ENCODE results near the gene RFC2.
"Not testable (repeated sequence)": the region's sequence is repeated elsewhere in the genome, so short reads cannot be mapped to it uniquely, and the experiment has no call there.

Gene RFC2

GRCh38 chr7:74284781-74285259, 30.6 kb upstream of the RFC2 start:
- no peak for DNase-seq (ENCODE audit: low read depth, low spot score)
- H3K4me3 ChIP-seq (ENCODE audit: low read length), result no peak overlapping the region

- H3K4me3 ChIP-seq (ENCODE audit: low read length), result no peak overlapping the region
- no peak for DNase-seq (ENCODE audit: low read depth, low spot score)
Measured at GRCh38 chr7:74283858-74284447, 29.8 kb upstream of the RFC2 start.

GRCh38 chr7:74282748-74283459, 28.7 kb upstream of the RFC2 start:
- no peak overlapping the region for H3K4me3 ChIP-seq (ENCODE audit: low read length)
- no peak for DNase-seq (ENCODE audit: low read depth, low spot score)

- no peak for DNase-seq (ENCODE audit: low read depth, low spot score)
Measured at GRCh38 chr7:74280985-74281384, 26.8 kb upstream of the RFC2 start.

DNA sequence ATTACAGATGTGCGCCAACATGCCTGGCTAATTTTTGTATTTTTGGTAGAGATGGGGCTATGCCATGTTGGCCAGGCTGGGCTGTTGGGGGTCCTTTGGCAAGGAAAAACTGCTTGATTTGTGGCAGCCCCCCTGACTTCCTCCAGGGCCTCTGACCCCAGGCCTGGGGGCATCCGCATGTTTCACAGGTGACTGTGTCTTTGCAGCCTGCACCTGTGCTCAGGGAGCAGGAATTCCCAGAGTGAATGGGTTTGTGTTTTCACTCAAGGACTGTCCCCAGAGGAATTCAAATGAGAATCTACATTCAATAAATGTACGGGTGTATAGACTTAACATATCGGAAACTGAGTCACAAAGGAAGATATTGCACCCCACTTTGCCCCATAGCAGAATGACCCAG, 23.4 kb upstream of the RFC2 start:
- DNase-seq (ENCODE audit: low read depth, low spot score), result no peak
- no peak overlapping the region for H3K4me3 ChIP-seq (ENCODE audit: low read length)

More at GRCh38 chr7:74280985-74281384, 26.8 kb upstream of the RFC2 start:
- H3K4me3 ChIP-seq (ENCODE audit: low read length), result no peak overlapping the region

- no peak overlapping the region for H3K4me3 ChIP-seq (ENCODE audit: low read length)
- no peak for DNase-seq (ENCODE audit: low read depth, low spot score)
Measured at GRCh38 chr7:74275401-74275881, 21.2 kb upstream of the RFC2 start.

GRCh38 chr7:74272305-74273038, 18.3 kb upstream of the RFC2 start:
- no peak overlapping the region for H3K4me3 ChIP-seq (ENCODE audit: low read length)
- DNase-seq (ENCODE audit: low read depth, low spot score), result no peak

DNA sequence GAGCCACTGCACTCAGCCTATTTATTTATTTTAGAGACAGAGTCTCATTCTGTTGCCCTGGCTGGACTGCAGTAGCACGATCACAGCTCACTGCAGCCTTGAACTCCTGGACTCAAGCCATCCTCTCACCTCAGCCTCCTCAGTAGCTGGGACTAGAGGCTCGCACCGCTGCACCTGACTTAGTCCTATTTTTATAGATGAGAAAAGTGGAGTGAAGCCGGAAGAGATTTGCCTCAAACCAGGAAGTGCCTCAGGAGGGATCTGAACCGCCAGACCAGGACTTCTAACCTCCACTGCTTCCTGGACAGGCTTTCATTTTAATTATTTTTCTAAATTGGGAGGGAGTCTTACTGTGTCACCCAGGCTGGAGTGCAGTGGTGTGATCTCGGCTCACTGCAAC, 17.5 kb upstream of the RFC2 start:
- no peak for DNase-seq (ENCODE audit: low read depth, low spot score)
- H3K4me3 ChIP-seq (ENCODE audit: low read length), result no peak overlapping the region

- DNase-seq (ENCODE audit: low read depth, low spot score), result peak; percentile 63
- peak overlapping the region; percentile 52 for H3K4me3 ChIP-seq (ENCODE audit: low read length)
Measured at GRCh38 chr7:74269757-74270277, 15.6 kb upstream of the RFC2 start.

DNA sequence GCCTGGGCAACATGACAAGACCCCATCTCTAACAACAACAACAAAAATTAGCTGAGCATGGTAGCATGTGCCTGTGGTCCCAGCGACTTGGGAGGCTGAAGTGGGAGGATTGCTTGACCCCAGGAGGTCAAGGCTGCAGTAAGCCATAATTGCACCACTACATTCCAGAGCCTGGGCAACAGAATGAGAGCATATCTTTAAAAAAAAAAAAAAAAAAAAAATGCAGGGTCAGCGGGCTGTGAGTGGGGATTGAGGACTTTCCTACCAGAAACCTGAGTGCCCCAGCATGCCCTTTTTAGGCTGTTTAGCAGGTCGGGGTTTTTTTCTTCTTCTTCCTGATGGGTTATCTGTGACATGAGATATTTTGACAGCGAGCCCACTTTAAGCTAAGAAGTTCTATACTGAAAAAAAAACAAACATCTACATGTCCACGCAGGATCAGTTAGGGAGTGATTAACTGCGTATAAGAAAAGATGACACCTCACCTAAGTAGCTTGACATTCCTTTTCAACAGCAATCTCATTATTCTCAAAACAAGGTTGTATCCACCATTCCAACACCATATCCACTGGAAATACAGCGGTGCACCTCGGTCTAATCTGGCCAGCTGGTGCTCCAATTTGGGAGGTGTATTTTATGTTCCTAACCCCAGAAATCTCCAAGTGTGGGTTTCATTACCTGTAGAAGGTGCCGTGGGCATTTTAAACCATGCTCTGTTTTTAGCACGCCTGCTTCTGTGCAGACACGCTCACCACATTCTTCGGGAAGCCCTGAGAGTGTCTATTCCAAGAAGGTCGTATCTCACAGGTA, 13.8 kb upstream of the RFC2 start:
- H3K4me3 ChIP-seq (ENCODE audit: low read length), result no peak overlapping the region
- DNase-seq (ENCODE audit: low read depth, low spot score), result no peak

DNA sequence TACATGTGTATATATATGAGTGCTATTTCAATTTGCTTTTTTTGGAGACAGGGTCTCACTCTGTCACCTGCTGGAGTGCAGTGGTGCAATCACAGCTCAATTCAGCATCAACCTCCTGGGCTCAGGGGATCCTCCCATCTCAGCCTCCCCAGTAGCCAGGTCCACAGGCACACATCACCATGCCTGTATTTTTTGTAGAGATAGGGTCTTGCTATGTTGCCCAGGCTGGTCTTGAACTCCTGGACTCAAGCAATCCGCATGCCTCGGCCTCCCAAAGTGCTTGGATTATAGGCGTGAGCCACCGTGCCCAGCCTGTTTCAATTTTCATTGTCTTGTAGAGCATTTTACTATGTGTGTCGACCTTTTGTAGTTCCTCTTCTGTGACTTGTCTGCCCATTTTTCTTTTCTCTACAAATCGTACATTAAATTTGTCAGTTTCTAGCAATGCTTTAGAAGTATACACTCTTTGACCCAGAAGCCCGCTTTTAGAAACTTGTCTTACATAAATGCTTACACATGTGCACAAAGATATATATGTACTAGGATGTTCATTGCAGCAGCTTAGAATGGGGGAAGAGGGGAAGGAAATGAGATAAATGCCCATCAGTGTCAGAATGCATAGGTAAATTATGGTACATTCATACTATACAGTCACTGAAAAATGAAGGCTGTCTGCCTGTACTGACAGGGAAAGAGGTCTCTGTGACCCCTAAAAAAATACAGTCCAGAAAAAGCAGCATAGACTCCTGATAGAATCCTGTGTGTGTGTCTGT, 12.2 kb upstream of the RFC2 start:
- DNase-seq (ENCODE audit: low read depth, low spot score), result no peak
- H3K4me3 ChIP-seq (ENCODE audit: low read length), result no peak overlapping the region

DNA sequence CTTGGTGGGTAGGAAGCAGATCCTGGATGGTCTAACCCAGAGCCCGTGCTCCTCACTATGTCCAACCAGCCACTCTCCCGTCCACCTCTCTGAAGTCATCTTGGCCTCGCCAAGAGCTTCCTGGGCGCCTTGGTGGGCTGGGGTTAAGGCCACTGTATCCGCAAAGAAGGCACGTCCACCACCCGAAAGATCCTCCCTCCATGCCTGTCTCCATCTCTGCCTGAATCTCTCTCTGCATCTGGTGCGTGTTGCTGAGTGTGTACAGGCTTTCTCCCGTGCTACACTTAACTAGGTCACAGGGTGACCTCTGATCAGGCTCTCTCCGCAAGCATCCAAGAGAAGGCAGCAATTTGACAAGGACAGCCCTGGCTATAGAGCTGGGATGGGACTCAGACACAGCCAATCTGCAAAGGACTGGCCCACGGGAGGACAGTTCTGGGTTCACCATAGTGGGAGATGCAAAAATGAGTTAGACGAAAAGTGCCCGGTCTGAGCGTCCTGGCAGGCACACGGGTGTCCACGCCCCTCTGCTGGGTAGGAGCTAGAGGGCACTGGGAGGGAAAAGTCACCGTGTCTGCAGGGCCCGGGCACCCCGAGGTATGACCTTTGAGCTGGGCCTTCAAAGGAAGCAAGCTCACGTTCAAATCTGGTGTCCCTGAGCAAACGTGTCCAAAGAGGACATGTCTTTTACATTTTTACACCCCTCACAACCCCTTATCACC, 9.4 kb upstream of the RFC2 start:
- H3K4me3 ChIP-seq (ENCODE audit: low read length), result no peak overlapping the region
- DNase-seq (ENCODE audit: low read depth, low spot score), result no peak

- DNase-seq (ENCODE audit: low read depth, low spot score), result no peak
- no peak overlapping the region for H3K4me3 ChIP-seq (ENCODE audit: low read length)
Measured at GRCh38 chr7:74262639-74263398, 8.6 kb upstream of the RFC2 start.

- H3K4me3 ChIP-seq (ENCODE audit: low read length), result no peak overlapping the region
- no peak for DNase-seq (ENCODE audit: low read depth, low spot score)
Measured at GRCh38 chr7:74258639-74259038, 4.4 kb upstream of the RFC2 start.

DNA sequence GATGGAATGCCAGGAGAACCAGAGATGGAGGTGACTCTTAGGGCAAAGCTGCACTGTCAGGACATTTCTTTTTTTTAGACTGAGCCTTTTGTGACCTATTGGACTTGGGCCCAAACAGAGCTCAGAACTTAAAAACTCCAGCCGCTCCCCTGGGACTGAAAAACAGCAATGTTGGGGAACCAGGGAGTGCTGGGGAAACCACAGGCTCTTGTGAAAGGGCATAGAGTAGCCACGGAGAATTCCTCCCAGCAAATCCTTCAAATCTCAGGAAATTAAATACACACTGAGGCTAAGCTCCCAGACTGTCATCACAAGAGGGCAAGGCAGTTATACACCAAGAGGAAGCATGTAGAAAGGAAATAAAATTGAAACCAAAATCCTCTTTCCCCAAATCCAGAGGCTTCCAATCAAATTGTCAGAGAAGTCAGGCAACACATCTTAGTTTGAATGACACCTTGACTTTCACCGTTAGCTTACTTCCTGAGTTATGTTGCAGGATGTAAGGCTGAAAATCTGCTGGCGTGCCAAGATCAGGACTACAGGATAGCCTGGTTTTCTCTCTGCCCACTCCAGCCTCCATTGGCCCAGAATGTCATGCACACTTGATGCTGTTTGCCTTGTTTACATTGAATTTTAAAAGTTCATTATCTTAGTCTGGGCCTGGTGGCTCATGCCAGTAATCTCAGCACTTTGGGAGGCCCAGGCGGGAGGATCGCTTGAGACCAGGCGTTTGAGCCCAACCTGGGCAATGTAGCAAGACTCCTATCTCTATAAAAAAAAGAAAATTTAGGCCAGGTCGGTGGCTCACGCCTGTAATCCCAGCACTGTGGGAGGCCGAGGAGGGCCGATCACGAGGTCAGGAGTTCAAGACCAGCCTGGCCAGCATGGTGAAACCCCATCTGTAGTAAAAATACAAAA, 2.6 kb upstream of the RFC2 start:
- H3K4me3 ChIP-seq (ENCODE audit: low read length), result no peak overlapping the region
- DNase-seq (ENCODE audit: low read depth, low spot score), result no peak

DNA sequence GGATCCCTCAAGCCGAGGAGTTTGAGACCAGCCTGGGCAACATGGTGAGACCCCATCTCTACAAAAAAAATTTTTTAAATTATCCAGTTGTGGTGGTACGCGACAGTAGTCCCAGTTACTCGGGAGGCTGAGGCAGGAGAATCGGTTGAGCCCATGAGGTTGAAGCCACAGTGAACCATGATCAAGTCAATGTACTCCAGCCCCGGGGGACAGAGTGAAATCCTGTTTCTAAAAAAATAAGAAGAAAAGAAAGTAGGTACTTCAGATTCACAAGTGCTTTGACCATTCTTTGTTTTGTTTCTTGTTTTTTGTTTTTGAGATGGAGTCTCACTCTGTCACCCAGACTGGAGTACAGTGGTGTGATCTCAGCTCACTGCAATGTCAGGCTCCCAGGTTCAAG, 1.3 kb upstream of the RFC2 start:
- not testable (repeated sequence) for DNase-seq (ENCODE audit: low read depth, low spot score)
- H3K4me3 ChIP-seq (ENCODE audit: low read length), result peak overlapping the region; percentile 97
